HG02870 (cell line): ENCODE data around the gene SPRED2.

ENCODE experiments used
- ATAC-seq: cut with Tn5 transposase; IDR thresholded peaks from one replicate; pipeline ENCODE4 v1.9.1; 2021; ENCODE audit warnings: mild to moderate bottlenecking, moderate library complexity; ENCODE audit not compliant: unreplicated experiment

Gene SPRED2

GRCh38 chr2:65416945-65417344 is 15.5 kb downstream of the SPRED2 start:
- ATAC-seq: no peak

- ATAC-seq: no peak
These were observed 16.1 kb downstream of the SPRED2 start for GRCh38 chr2:65416321-65416720.

GRCh38 chr2:65415091-65415490 is 17.3 kb downstream of the SPRED2 start:
- no peak for ATAC-seq

- ATAC-seq: no peak
These were observed 18.8 kb downstream of the SPRED2 start for GRCh38 chr2:65413610-65414009.

GRCh38 chr2:65413106-65413505 is 19.3 kb downstream of the SPRED2 start:
- no peak for ATAC-seq

GRCh38 chr2:65411056-65411795 is 21.2 kb downstream of the SPRED2 start:
- no peak for ATAC-seq

GRCh38 chr2:65409045-65409444 is 23.4 kb downstream of the SPRED2 start:
- ATAC-seq: no peak

- ATAC-seq: no peak
These were observed 25.2 kb downstream of the SPRED2 start for GRCh38 chr2:65407240-65407639.

- no peak for ATAC-seq
These were observed 27.3 kb downstream of the SPRED2 start for GRCh38 chr2:65404988-65405697.

GRCh38 chr2:65403529-65403915 is 28.9 kb downstream of the SPRED2 start:
- ATAC-seq: no peak

GRCh38 chr2:65402780-65403528 is 29.4 kb downstream of the SPRED2 start:
- no peak for ATAC-seq

GRCh38 chr2:65402323-65402722 is 30.1 kb downstream of the SPRED2 start:
- no peak for ATAC-seq

GRCh38 chr2:65397122-65397521 is 35.3 kb downstream of the SPRED2 start:
- ATAC-seq: no peak

- no peak for ATAC-seq
These were observed 35.9 kb downstream of the SPRED2 start for GRCh38 chr2:65396348-65397026.

- ATAC-seq: no peak
These were observed 36.6 kb downstream of the SPRED2 start for GRCh38 chr2:65395621-65396347.

- ATAC-seq: no peak
These were observed 38.5 kb downstream of the SPRED2 start for GRCh38 chr2:65393743-65394422.

- no peak for ATAC-seq
These were observed 39.4 kb downstream of the SPRED2 start for GRCh38 chr2:65393046-65393445.

GRCh38 chr2:65392609-65393008 is 39.8 kb downstream of the SPRED2 start:
- ATAC-seq: no peak

- peak; percentile 70 for ATAC-seq
These were observed 42.3 kb downstream of the SPRED2 start for GRCh38 chr2:65390134-65390533.

GRCh38 chr2:65389476-65389875 is 42.9 kb downstream of the SPRED2 start:
- no peak for ATAC-seq
